Common myeloid progenitor, CD34-positive (primary cell): ENCODE data around the gene AGBL4.

Experiments
- CTCF ChIA-PET: fragments of 350-600 bp; sonication (Branson Sonifier 250); formaldehyde crosslinking; loops from one replicate; lab custom pipeline; 2021; ENCODE audit warnings: antibody characterized with exemption; lab: Charles Lee
- POLR2A ChIA-PET: fragments of 350-600 bp; sonication (Branson Sonifier 250); formaldehyde crosslinking; loops from one replicate; lab custom pipeline; 2021; ENCODE audit warnings: antibody characterized with exemption; lab: Charles Lee
- DNase-seq, 3 donors: peaks; one replicate each; pipeline versions ENCODE4 v3.0.0 to v3.0.0-alpha.2; 2013
- H3K27ac ChIP-seq, 2 experiments: 1 replicate in 1 of 2; 2 replicates in 1 of 2; pipeline ENCODE4 v1.7.0; 2013; ENCODE audit warnings: inconsistent platforms in 2 of 2, low read length in 2 of 2, mild to moderate bottlenecking in 2 of 2, low read depth in 1 of 2, moderate library complexity in 1 of 2; ENCODE audit not compliant: severe bottlenecking in 2 of 2, insufficient read depth in 1 of 2, poor library complexity in 1 of 2
- H3K27me3 ChIP-seq, 5 experiments: replicated peaks in 2 of 5; 1 replicate in 3 of 5; 2 replicates in 2 of 5; pipeline versions ENCODE4 v1.6.1 to v1.7.0; 2013; ENCODE audit warnings: low read length in 4 of 5, mild to moderate bottlenecking in 2 of 5, moderate library complexity in 2 of 5, inconsistent platforms in 1 of 5; ENCODE audit not compliant: insufficient read depth in 5 of 5, control insufficient read depth in 4 of 5
- H3K36me3 ChIP-seq, 4 experiments: 1 replicate in 2 of 4; 2 replicates in 2 of 4; pipeline versions ENCODE4 v1.6.1 to v1.7.0; 2013; ENCODE audit warnings: low read length in 3 of 4, control low read depth in 1 of 4, mild to moderate bottlenecking in 1 of 4; ENCODE audit not compliant: control insufficient read depth in 4 of 4, insufficient read depth in 4 of 4
- H3K4me1 ChIP-seq, 4 experiments: 1 replicate in 3 of 4; 2 replicates in 1 of 4; pipeline versions ENCODE4 v1.6.1 to v1.7.1; 2013; ENCODE audit warnings: low read length in 3 of 4, mild to moderate bottlenecking in 3 of 4, control low read depth in 1 of 4, inconsistent platforms in 1 of 4, moderate library complexity in 1 of 4; ENCODE audit not compliant: control insufficient read depth in 4 of 4, insufficient read depth in 4 of 4; ENCODE audit errors: control extremely low read depth in 1 of 4
- H3K4me3 ChIP-seq, 7 experiments: 1 replicate in 4 of 7; 2 replicates in 3 of 7; pipeline versions ENCODE4 v1.5.1 to v1.7.0; 2013; ENCODE audit warnings: mild to moderate bottlenecking in 7 of 7, low read length in 6 of 7, moderate library complexity in 6 of 7, inconsistent platforms in 2 of 7, low read depth in 2 of 7, control low read depth in 1 of 7; ENCODE audit not compliant: insufficient read depth in 4 of 7, control insufficient read depth in 1 of 7; ENCODE audit errors: extremely low read depth in 1 of 7
- H3K9me3 ChIP-seq, 5 experiments: 1 replicate in 4 of 5; 2 replicates in 1 of 5; pipeline versions ENCODE4 v1.6.1 to v1.7.1; 2013; ENCODE audit warnings: low read length in 4 of 5, mild to moderate bottlenecking in 2 of 5, inconsistent platforms in 1 of 5, low read depth in 1 of 5, moderate library complexity in 1 of 5; ENCODE audit not compliant: control insufficient read depth in 4 of 5, insufficient read depth in 2 of 5; ENCODE audit errors: control extremely low read depth in 1 of 5
- WGBS: methylation state at CpG from one replicate; pipeline ENCODE4 v1.1.5; 2013; ENCODE audit not compliant: insufficient coverage; 5-methylcytosine and 5-hydroxymethylcytosine counted together

Gene AGBL4

DNA sequence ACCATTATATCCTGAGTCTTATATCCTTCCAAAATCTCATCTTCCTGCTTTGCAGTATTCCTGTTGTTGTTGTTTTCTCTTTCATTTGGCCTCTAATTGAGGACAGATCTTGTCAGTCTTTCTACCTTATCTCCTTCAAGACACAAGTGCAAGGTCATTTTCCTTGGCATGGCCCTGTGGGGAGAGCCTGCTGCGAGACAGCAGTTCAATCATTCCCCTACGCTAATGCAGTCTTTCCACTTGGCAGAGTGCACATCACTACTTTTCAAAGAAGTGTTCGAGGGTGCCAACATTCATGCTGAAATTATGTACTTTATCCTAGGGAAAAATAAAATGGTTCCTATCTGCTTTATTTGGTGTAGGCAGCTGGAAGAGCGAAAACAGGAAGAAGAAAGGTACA, 1421.4 kb downstream of the AGBL4 start:
- DNase-seq, result no peak
- Histone ChIP-seq H3K4me1 (no peaks in the 10 kb centered on the region), H3K36me3 (no peaks in the 10 kb centered on the region), H3K27me3 (peaks cover 0 to 3% (median 0%) of the 10 kb centered on the region in 5 experiments), H3K27ac (no peak overlapping the region), H3K4me3 (no peak overlapping the region), H3K9me3 (no peaks in the 10 kb centered on the region)
- POLR2A ChIA-PET, result no interaction called here
- CTCF ChIA-PET, result no interaction called here
- WGBS, result 80% methylated on average over 3 of the region's 4 CpGs

DNA sequence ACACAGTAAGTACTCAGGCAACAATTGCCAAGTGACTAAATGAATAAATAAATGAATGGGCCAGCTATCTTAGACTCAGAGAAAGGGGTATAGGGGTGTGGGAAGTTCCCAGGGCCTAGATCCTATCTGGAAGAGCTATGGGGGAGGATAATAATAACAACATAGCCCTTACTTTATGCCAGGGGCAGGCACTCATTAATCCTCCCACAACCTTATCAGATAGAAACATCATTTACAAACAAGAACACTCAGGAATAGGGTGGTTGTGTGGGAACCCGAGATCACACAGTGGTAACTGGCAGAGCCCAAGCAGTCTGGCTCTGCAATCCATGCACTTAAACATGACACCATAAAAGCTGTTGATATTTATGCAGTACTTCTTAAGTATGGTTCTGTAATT, 1423.6 kb downstream of the AGBL4 start:
- DNase-seq, result no peak
- Histone ChIP-seq H3K36me3 (no peaks in the 10 kb centered on the region), H3K27me3 (peaks cover 0 to 5% (median 0%) of the 10 kb centered on the region in 5 experiments), H3K4me1 (no peaks in the 10 kb centered on the region), H3K9me3 (no peaks in the 10 kb centered on the region), H3K27ac (no peak overlapping the region), H3K4me3 (no peak overlapping the region)
- no CpG with 5 or more reads among the region's 1 CpG for WGBS
- CTCF ChIA-PET, result interaction anchor here (0.9 kb wide), 1 partner anchor 102 kb away, joined by 3 read pairs; no protein-coding TSS in a partner anchor
- POLR2A ChIA-PET, result no interaction called here

DNA sequence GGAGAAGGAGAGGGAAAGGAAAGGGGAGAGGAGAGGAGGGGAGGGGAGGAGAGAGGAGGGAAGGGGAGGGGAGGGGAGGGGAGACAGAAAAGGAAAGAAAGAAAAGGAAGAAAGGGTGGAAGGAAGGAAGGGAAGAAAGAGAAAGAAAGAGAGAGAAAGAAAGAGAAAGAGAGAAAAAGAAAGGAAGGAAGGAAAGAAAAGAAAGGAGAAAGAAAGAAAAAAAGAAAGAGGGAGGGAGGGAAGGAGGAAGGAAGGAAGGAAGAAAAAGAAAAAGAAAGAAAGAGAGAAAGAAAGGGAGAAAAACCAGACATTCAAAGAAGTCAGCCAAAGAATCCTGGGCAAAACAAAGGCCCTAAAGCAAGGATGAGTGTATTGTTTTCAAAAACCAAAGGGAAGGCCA, 1426.1 kb downstream of the AGBL4 start:
- no peak overlapping the region for H3K27ac ChIP-seq
- ChIA-PET CTCF (no interaction called here), POLR2A (no interaction called here)
- H3K4me3 ChIP-seq, result no peak overlapping the region
- no peaks in the 10 kb centered on the region for H3K4me1 ChIP-seq
- no peaks in the 10 kb centered on the region for H3K36me3 ChIP-seq
- DNase-seq, result no peak
- H3K9me3 ChIP-seq, result no peaks in the 10 kb centered on the region
- peaks cover 0 to 5% (median 0%) of the 10 kb centered on the region in 5 experiments for H3K27me3 ChIP-seq

DNA sequence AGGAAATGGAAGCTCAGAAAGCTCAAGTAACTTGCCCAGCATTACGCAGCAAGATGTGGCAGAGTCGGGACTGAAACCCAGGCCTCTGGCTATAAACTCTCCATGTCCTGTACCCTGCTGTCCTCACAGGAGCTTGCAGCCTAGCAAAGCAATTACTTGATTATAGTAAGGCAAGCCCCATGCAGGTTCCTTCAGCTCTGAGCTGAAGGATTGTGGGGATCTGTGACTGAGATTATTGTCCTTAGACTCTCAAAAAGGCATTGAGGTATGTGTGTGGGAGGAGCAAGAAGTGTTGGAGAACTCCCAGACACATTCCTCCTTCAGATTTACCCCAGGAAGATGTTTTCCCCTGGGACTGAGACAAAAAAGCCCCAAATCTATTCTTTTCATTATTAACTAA, 1427.7 kb downstream of the AGBL4 start:
- H3K9me3 ChIP-seq, result no peaks in the 10 kb centered on the region
- H3K36me3 ChIP-seq, result no peaks in the 10 kb centered on the region
- H3K4me3 ChIP-seq, result no peak overlapping the region
- peaks cover 0 to 5% (median 0%) of the 10 kb centered on the region in 5 experiments for H3K27me3 ChIP-seq
- POLR2A ChIA-PET, result no interaction called here
- CTCF ChIA-PET, result no interaction called here
- no peak for DNase-seq
- no peak overlapping the region for H3K27ac ChIP-seq
- H3K4me1 ChIP-seq, result no peaks in the 10 kb centered on the region
- 83% methylated on average over 2 of the region's 2 CpGs for WGBS

DNA sequence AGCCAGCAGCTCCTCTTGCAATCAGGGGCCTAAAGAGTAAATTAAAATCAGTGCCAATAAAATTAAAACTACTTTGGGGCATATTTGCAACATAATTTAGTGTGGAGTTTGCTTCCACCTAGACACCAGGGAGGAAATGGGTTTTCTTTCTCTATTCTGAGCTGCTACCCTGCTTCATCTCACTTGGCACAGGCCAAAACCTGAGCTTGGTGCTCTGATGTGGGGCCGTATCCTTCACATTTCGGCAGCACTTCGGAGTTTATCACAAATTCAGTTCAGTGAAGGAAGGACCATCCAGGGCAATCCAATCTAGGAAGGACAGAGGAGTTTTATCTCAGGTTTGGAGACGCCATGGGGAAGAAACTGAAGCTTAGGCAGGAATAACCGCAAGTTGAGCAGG, 1428.1 kb downstream of the AGBL4 start:
- no peak for DNase-seq
- H3K27me3 ChIP-seq, result peaks cover 0 to 5% (median 0%) of the 10 kb centered on the region in 5 experiments
- H3K27ac ChIP-seq, result no peak overlapping the region
- no peaks in the 10 kb centered on the region for H3K9me3 ChIP-seq
- WGBS, result 99% methylated on average over 5 of the region's 5 CpGs
- no peak overlapping the region for H3K4me3 ChIP-seq
- no peaks in the 10 kb centered on the region for H3K4me1 ChIP-seq
- CTCF ChIA-PET, result no interaction called here
- POLR2A ChIA-PET, result no interaction called here
- H3K36me3 ChIP-seq, result no peaks in the 10 kb centered on the region

DNA sequence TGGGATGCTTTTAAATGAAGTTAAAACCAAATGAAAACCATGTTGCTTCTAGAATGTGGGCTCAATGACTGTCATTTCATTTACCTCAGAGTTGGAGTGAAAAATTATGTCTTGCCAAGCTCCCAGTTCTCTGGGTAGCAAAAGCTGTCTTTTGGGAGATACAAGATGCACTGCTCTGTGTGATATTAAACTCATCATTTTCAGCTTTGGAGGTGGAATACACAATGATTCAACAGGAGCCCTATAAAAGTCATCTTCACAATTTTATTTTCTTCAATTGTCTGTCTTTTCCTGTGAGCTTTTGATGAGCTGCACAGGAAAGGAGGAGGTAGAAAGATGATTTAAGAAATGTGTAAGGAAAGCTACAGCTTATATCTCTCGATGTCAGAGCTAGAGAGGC, 1431.4 kb downstream of the AGBL4 start:
- Histone ChIP-seq H3K4me1 (no peaks in the 10 kb centered on the region), H3K36me3 (no peaks in the 10 kb centered on the region), H3K4me3 (no peak overlapping the region), H3K27ac (no peak overlapping the region), H3K27me3 (peaks cover 0 to 5% (median 0%) of the 10 kb centered on the region in 5 experiments), H3K9me3 (no peaks in the 10 kb centered on the region)
- no peak for DNase-seq
- ChIA-PET POLR2A (no interaction called here), CTCF (interaction anchor here (2.4 kb wide), 1 partner anchor 20 kb away, joined by 9 read pairs; no protein-coding TSS in a partner anchor)
- WGBS, result 100% methylated on average over 1 of the region's 1 CpG

DNA sequence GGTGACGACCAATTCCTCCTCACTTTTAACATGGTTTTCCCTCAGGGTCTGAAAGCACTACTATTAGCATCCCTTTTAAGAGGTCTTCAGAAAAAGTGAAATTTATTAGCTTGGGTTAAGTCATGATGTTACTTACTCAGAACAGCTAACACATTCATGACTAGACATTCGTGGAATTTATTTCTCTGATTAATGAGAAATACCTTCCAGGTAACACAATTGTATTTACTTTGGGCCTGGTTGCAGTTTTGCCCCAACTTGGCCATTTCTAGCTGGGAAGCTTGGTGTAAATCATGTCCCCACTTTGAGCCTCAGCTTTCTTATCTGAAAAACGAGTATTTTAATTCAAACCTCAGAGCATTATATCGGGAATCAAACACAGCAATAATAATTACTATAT, 1432.6 kb downstream of the AGBL4 start:
- no CpG with 5 or more reads among the region's 4 CpGs for WGBS
- ChIA-PET CTCF (interaction anchor here (1.1 to 2.4 kb wide), 2 partner anchors 19 to 86 kb away, joined by 3 to 9 read pairs; no protein-coding TSS in a partner anchor), POLR2A (no interaction called here)
- no peaks in the 10 kb centered on the region for H3K36me3 ChIP-seq
- no peak overlapping the region for H3K4me3 ChIP-seq
- H3K4me1 ChIP-seq, result no peaks in the 10 kb centered on the region
- H3K27ac ChIP-seq, result no peak overlapping the region
- no peaks in the 10 kb centered on the region for H3K9me3 ChIP-seq
- H3K27me3 ChIP-seq, result peaks cover 0 to 6% (median 0%) of the 10 kb centered on the region in 5 experiments
- no peak for DNase-seq
